ENCODE results near the gene TBC1D26. TPM values are rescaled to one million over a fixed set of nuclear protein-coding genes. Genes with fewer than 3 reads are reported as not detected.

Gene TBC1D26
- total RNA-seq, 1 donor from 2014 or later = 3.3 TPM

Small RNA genes lying within 50 kb of the gene (small RNA-seq; reads per million reads assigned to genes)
- not detected for gene AC015922.1
- gene RNA5SP436 = not detected

Other genes starting within 250 kb of the TBC1D26 start
- gene TVP23C, start 168.8 kb upstream of the TBC1D26 start, total RNA-seq = 47.7 TPM
- 0.82 TPM for gene FBXW10B, start 112.6 kb upstream of the TBC1D26 start, total RNA-seq
- gene TRIM16, start 48.0 kb upstream of the TBC1D26 start, total RNA-seq = 63.6 TPM
- gene ZNF286A, start 32.5 kb upstream of the TBC1D26 start, total RNA-seq = 177 TPM
- 4.1 TPM for gene ADORA2B, start 212.8 kb downstream of the TBC1D26 start, total RNA-seq